GM06990 (cell line): ENCODE measurements around the gene TOMM40.

ENCODE experiments used
- DNase-seq: peaks from one replicate; pipeline ENCODE4 v3.0.0-alpha.2; 2011; ENCODE audit not compliant: insufficient read length; ENCODE audit errors: extremely low read depth
- H3K27me3 ChIP-seq: replicated peaks from 2 replicates; pipeline ENCODE4 v1.6.0; 2011; ENCODE audit warnings: low read length; ENCODE audit not compliant: control insufficient read depth, insufficient read depth
- H3K36me3 ChIP-seq: 2 replicates; pipeline ENCODE4 v1.5.1; 2011; ENCODE audit warnings: low read length; ENCODE audit not compliant: control insufficient read depth, insufficient read depth
- H3K4me3 ChIP-seq: replicated peaks from 2 replicates; pipeline ENCODE4 v1.5.1; 2011; ENCODE audit warnings: low read depth, mild to moderate bottlenecking, control low read depth, low read length
- TF ChIP-seq, protein P1 (sequence below): IDR thresholded peaks from 2 replicates; pipeline ENCODE4 v1.5.1; 2011; ENCODE audit warnings: low read length, control low read depth, mild to moderate bottlenecking, inconsistent platforms; ENCODE audit not compliant: insufficient read depth, poor library complexity, severe bottlenecking

TOMM40 gene

DNA sequence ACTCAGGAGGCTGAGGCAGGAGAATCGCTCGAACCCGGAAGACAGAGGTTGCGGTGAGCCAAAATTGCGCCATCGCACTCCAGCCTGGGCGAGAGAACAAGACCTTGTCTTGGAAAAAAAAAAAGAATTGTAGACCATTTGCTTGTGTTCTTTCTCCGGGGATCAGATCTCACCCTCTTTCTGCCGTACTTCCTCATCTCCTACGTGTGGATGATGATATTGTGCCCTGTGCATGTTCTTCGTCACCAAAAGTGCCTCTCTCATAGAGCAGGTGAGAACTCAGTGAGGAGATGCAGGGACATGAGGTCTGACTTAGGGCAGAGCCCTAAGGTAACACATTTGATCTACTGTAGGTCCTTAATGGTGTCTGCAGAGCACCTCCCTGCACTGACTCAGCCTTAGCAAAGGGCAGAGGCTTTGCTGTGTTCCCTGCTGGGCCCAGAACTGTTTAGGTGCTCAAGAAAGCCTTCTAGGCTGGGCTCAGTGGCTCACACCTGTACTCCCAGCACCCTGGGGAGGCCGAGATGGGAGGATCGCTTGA is 56.1 kb downstream of the TOMM40 start:
- TF ChIP-seq, protein P1, sequence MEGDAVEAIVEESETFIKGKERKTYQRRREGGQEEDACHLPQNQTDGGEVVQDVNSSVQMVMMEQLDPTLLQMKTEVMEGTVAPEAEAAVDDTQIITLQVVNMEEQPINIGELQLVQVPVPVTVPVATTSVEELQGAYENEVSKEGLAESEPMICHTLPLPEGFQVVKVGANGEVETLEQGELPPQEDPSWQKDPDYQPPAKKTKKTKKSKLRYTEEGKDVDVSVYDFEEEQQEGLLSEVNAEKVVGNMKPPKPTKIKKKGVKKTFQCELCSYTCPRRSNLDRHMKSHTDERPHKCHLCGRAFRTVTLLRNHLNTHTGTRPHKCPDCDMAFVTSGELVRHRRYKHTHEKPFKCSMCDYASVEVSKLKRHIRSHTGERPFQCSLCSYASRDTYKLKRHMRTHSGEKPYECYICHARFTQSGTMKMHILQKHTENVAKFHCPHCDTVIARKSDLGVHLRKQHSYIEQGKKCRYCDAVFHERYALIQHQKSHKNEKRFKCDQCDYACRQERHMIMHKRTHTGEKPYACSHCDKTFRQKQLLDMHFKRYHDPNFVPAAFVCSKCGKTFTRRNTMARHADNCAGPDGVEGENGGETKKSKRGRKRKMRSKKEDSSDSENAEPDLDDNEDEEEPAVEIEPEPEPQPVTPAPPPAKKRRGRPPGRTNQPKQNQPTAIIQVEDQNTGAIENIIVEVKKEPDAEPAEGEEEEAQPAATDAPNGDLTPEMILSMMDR = no peak
- Histone ChIP-seq H3K36me3 (no peaks in the 10 kb centered on the region), H3K4me3 (no peak overlapping the region), H3K27me3 (no peaks in the 10 kb centered on the region)
- no peak for DNase-seq

GRCh38 chr19:44948237-44948636 is 57.2 kb downstream of the TOMM40 start:
- Histone ChIP-seq H3K4me3 (no peak overlapping the region), H3K27me3 (no peaks in the 10 kb centered on the region), H3K36me3 (no peaks in the 10 kb centered on the region)
- TF ChIP-seq, protein P1 = no peak
- DNase-seq = no peak

DNA sequence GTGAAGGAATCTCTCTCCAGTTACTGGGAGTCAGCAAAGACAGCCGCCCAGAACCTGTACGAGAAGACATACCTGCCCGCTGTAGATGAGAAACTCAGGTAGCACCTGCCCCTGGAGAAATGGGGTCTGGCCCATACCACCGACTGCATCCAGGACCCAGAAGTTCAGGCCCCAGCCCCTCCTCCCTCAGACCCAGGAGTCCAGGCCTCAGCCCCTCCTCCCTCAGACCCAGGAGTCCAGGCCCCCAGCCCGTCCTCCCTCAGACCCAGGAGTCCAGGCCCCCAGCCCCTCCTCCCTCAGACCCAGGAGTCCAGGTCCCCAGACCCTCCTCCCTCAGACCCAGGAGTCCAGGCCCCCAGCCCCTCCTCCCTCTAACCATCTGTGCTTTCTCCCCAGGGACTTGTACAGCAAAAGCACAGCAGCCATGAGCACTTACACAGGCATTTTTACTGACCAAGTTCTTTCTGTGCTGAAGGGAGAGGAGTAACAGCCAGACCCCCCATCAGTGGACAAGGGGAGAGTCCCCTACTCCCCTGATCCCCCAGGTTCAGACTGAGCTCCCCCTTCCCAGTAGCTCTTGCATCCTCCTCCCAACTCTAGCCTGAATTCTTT is 57.8 kb downstream of the TOMM40 start:
- TF ChIP-seq, protein P1 = no peak

DNA sequence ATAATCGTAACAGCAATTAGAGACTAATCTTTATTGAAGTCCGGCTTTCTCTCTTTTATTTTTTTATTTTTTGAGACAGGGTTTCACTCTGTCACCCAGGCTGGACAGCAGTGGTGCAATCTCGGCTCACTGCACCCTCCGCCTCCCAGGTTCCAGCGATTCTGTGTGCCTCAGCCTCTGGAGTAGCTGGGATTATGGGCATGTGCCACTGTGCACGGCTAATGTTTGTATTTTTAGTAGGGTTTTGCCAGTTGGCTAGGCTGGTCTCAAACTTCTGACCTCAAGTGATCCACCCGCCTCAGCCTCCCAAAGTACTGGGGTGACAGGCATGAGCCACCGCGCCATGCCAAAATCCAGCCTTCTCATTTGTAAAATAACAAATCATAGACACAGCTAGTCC is 58.5 kb downstream of the TOMM40 start:
- Histone ChIP-seq H3K36me3 (no peaks in the 10 kb centered on the region), H3K4me3 (no peak overlapping the region), H3K27me3 (no peaks in the 10 kb centered on the region)
- TF ChIP-seq, protein P1 = no peak
- no peak for DNase-seq

More for the DNA sequence above, 57.8 kb downstream of the TOMM40 start:
- Histone ChIP-seq H3K36me3 (no peaks in the 10 kb centered on the region), H3K4me3 (no peak overlapping the region), H3K27me3 (no peaks in the 10 kb centered on the region)
- DNase-seq = no peak

GRCh38 chr19:44951179-44952159 is 60.4 kb downstream of the TOMM40 start:
- no peak overlapping the region for H3K4me3 ChIP-seq
- no peak for DNase-seq
- TF ChIP-seq, protein P1 = peak; percentile 82

More at GRCh38 chr19:44951179-44952159, 60.4 kb downstream of the TOMM40 start:
- no peaks in the 10 kb centered on the region for H3K27me3 ChIP-seq
- H3K36me3 ChIP-seq = no peaks in the 10 kb centered on the region
